Measurements from ENCODE around the gene DGKB.

DGKB gene

DNA sequence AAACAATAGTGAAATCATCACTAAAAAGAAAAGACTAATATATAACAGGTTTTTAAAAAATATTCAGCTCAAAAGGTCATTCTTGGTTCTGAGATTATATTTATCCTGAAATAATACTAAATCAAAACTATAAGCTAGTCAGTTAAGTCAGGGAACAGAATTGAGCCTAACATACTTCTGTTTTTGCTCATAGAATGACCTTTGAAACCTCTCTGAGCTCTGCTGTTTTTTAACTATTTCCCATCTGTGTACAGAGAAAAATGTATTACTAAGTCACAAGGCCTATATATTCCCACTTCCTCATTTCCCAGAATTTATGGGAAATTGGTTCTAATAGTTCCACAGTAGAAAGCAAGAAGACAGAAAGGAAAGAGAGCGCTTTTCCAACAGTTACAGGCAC, 566.3 kb downstream of the DGKB start:
- TF ChIP-seq, protein P1, sequence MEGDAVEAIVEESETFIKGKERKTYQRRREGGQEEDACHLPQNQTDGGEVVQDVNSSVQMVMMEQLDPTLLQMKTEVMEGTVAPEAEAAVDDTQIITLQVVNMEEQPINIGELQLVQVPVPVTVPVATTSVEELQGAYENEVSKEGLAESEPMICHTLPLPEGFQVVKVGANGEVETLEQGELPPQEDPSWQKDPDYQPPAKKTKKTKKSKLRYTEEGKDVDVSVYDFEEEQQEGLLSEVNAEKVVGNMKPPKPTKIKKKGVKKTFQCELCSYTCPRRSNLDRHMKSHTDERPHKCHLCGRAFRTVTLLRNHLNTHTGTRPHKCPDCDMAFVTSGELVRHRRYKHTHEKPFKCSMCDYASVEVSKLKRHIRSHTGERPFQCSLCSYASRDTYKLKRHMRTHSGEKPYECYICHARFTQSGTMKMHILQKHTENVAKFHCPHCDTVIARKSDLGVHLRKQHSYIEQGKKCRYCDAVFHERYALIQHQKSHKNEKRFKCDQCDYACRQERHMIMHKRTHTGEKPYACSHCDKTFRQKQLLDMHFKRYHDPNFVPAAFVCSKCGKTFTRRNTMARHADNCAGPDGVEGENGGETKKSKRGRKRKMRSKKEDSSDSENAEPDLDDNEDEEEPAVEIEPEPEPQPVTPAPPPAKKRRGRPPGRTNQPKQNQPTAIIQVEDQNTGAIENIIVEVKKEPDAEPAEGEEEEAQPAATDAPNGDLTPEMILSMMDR (IDR thresholded peaks at IDR 0.05; ENCODE audit: low read depth, low read length, missing control alignments): no peak
- H3K4me3 ChIP-seq (ENCODE audit: low read depth, low read length): no peak overlapping the region

DNA sequence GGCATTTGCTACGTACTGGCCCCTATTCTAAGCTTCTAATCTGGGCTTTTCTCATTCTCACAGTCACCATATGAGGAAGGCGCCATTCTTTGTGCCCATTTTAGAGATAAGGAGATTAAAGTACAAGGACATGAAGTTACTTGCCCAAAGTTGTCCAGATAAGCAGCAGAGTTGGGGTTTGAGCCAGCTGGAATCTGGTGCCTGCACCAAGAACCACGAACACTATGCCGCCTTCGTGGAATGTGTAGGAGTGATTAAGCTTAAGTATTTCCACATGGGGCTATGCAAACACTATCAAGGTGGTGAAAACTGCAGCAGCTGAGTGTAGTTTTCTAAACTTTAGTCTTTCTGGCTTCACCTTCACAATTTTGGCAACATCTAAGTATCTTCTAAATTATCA, 570.4 kb downstream of the DGKB start:
- DNase-seq (ENCODE audit: low read depth): no peak
- TF ChIP-seq, protein P1 (IDR thresholded peaks at IDR 0.05; ENCODE audit: low read depth, low read length, missing control alignments): no peak
- no peak overlapping the region for H3K4me3 ChIP-seq (ENCODE audit: low read depth, low read length)

More for the DNA sequence above, 566.3 kb downstream of the DGKB start:
- DNase-seq (ENCODE audit: low read depth): no peak

DNA sequence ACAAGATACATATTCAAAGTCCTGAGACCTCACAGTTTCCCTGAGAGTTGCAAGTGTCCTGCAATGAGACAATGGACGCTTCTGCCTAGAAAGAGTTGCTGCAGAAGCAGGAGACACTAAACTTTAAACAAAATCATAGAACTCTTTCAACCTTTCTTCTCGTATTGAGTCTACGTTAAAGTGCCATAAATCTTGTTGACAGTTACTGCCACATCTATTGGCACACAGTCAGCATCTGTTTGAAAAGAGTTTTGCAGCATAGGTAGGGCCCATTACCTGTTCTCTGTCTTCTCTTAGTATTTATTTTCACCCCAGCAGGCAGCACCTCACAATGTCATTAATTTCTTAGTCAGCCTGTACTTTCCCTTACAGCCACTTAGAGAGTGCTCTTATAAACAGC, 577.8 kb downstream of the DGKB start:
- TF ChIP-seq, protein P1 (IDR thresholded peaks at IDR 0.05; ENCODE audit: low read depth, low read length, missing control alignments): no peak
- H3K4me3 ChIP-seq (ENCODE audit: low read depth, low read length): no peak overlapping the region
- DNase-seq (ENCODE audit: low read depth): no peak

DNA sequence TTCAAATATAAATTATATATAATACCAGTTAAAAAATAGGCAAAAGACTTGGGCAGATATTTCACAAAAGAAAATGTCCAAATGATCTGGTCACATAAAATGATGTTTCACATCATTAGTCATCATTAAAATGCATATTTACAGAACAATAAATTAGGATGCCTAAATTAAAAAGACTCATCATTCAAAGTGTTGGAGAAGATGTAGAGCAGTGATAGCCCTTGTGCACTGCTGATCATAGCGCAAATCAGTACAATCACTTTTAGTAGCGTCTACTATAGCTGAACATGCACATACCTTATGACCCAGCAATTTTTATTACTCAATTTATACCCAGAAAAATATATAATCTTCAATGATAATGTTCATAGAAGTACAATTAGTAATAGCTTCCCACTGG, 579.8 kb downstream of the DGKB start:
- TF ChIP-seq, protein P1 (IDR thresholded peaks at IDR 0.05; ENCODE audit: low read depth, low read length, missing control alignments): no peak
- no peak overlapping the region for H3K4me3 ChIP-seq (ENCODE audit: low read depth, low read length)
- DNase-seq (ENCODE audit: low read depth): no peak

DNA sequence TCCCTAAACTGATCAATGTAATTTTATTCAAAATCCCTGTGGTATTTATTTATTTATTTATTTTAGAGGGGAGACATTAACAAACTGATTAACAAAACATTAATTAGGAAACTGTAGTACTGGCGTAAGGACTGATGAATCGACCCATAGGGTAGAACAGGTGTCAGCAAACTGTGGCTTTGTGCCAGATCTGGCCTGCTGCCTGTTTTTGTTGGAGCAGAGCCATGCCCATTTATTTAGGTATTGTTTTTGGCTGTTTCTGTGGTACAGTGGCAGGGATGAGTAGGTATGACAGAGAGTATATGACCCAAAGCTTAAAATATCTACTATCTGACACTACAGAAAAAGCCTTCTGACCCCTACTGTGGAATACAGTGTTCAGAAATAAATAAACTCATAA, 580.6 kb downstream of the DGKB start:
- TF ChIP-seq, protein P1 (IDR thresholded peaks at IDR 0.05; ENCODE audit: low read depth, low read length, missing control alignments): no peak
- no peak for DNase-seq (ENCODE audit: low read depth)
- H3K4me3 ChIP-seq (ENCODE audit: low read depth, low read length): no peak overlapping the region

DNA sequence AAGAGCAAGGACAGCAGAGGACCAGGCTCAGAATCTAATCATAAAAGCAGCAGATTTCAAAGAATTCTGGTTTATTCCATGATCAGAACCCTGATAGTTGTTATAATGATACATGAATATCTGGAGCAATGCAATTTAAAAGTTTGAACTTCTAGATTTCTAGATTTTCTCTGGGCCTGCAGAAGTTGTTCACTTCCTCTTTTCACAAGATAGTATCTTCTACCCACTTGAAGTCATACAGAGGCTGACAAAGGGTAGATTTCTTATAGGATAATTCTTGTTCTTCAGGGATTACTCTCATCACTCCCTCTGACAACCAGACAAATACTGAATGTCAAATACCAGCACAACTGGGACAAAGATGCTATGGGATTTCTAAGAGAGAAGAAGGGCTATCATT, 593.1 kb downstream of the DGKB start:
- TF ChIP-seq, protein P1 (IDR thresholded peaks at IDR 0.05; ENCODE audit: low read depth, low read length, missing control alignments): no peak
- no peak overlapping the region for H3K4me3 ChIP-seq (ENCODE audit: low read depth, low read length)
- no peak for DNase-seq (ENCODE audit: low read depth)

DNA sequence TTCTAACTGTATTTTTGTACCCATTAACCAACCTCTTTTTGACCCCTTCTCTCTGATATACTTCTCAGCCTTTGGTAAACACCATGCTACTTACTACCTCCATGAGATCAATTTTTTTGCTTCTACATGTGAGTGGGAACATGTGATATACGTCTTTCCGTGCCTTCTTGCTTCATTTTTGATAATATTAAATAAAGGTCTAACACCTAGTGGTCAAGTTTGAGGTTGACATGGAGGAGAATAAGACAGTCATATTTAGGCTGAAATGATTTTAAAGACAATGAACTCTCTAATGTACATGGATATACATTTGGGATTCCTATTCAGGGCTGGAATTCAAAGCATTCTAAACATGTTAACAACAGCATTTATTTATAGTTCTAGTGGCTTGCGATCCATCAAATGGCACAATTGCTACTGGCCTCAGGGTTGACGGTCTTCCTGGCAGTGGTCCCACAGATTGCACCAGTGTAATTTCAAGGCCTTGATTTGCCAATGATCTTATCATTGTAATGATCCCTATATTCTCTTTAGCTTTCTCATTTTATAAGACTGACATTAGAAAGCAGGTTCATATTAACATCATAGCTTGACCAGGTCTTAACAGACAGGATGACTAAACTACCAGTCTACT, 597.2 kb downstream of the DGKB start:
- no peak overlapping the region for H3K4me3 ChIP-seq (ENCODE audit: low read depth, low read length)
- DNase-seq (ENCODE audit: low read depth): no peak
- TF ChIP-seq, protein P1 (IDR thresholded peaks at IDR 0.05; ENCODE audit: low read depth, low read length, missing control alignments): no peak

All from GM12864 (cell line).